GM21515 (cell line): ENCODE results near the gene B3GALT6.

Source experiments
- ATAC-seq: cut with Tn5 transposase; IDR thresholded peaks from one replicate; pipeline ENCODE4 v1.9.1; 2021; ENCODE audit not compliant: unreplicated experiment

B3GALT6 gene

GRCh38 chr1:1200876-1201810 lies 30.9 kb upstream of the B3GALT6 start:
- ATAC-seq: no peak

- ATAC-seq: no peak
These were observed 29.0 kb upstream of the B3GALT6 start for GRCh38 chr1:1202831-1203560.

GRCh38 chr1:1203561-1204424 lies 28.2 kb upstream of the B3GALT6 start:
- ATAC-seq: no peak

GRCh38 chr1:1204425-1204920 lies 27.6 kb upstream of the B3GALT6 start:
- no peak for ATAC-seq

- ATAC-seq: no peak
These were observed 26.9 kb upstream of the B3GALT6 start for GRCh38 chr1:1204998-1205768.

- ATAC-seq: no peak
These were observed 26.2 kb upstream of the B3GALT6 start for GRCh38 chr1:1205769-1206375.

- no peak for ATAC-seq
These were observed 25.6 kb upstream of the B3GALT6 start, which contains the start of gene TNFRSF18 for GRCh38 chr1:1206376-1206965. Gene TNFRSF18, minus strand, starts transcription at chr1:1206592. Its CDS starts 21 bp downstream, at chr1:1206571.

GRCh38 chr1:1206966-1207531 lies 25.0 kb upstream of the B3GALT6 start:
- ATAC-seq: no peak

GRCh38 chr1:1207571-1207892 lies 24.5 kb upstream of the B3GALT6 start:
- no peak for ATAC-seq

- ATAC-seq: no peak
These were observed 23.2 kb upstream of the B3GALT6 start for GRCh38 chr1:1208713-1209433.

- no peak for ATAC-seq
These were observed 21.1 kb upstream of the B3GALT6 start for GRCh38 chr1:1210726-1211540.

- ATAC-seq: no peak
These were observed 20.2 kb upstream of the B3GALT6 start for GRCh38 chr1:1211541-1212441.

- ATAC-seq: no peak
These were observed 19.2 kb upstream of the B3GALT6 start for GRCh38 chr1:1212780-1213344.

- no peak for ATAC-seq
These were observed 18.4 kb upstream of the B3GALT6 start, which contains the start of gene TNFRSF4 for GRCh38 chr1:1213345-1214265. Gene TNFRSF4, minus strand, starts transcription at chr1:1214153. Its CDS starts 26 bp downstream, at chr1:1214127.

GRCh38 chr1:1215080-1215676 lies 16.9 kb upstream of the B3GALT6 start:
- ATAC-seq: no peak
